Fibroblast of gingiva (primary cell): ENCODE data around the gene ARHGEF3.

ENCODE experiments used
- DNase-seq: peaks from one replicate; pipeline ENCODE4 v3.0.0-alpha.2; 2011; ENCODE audit warnings: low read depth

ARHGEF3 gene

DNA sequence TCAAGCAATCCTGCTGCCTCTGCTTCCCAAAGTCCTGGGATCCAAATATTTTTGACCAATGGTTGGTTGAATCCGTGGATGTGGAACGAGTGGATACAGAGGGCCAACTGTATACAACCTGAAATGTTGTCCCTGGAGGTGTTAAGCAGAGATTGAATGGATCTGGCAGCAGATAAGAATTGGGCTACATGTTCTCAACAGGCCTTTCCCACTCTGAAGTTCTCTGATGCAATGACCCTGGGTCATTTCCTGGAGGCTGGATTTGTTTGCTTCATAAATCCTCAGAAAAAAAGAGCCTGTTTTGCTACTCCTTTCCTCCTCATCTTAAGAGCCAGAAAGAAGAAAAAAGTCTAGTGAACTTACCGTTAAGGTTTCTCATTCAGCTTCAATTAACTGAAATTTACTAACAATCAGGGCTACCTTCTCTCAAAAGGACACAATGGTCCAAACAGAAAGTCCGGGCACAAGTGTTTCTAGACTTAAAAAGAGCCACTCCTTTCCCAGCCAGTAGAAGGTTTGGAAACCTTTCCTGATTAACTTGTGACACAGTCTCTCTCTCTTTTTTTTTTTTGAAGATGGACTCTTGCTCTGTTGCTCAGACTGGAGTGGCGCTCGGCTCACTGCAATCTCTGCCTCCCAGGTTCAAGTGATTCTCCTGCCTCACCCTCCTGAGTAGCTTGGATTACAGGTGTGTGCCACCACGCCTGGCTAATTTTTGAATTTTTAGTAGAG, 6.5 kb downstream of the ARHGEF3 start:
- DNase-seq, result no peak

DNA sequence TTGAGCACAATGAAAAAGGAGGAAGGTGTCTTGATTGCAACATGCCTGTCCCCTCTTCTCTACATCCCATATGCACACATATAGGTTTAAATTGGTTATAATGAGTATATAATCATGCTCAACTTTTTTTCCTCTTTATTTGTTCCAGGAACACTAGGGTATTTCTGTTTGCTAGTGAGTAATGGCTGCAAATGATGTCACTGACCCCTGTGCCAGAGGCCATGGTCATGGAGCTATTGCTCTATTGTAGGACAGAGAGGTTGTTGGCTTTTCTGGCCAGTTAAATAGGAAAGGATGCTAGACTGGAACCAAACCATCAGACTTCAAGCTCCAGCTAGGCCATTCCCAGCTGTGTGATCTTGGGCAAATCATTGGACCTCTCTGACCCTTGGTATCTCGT, 9.6 kb downstream of the ARHGEF3 start:
- no peak for DNase-seq

DNA sequence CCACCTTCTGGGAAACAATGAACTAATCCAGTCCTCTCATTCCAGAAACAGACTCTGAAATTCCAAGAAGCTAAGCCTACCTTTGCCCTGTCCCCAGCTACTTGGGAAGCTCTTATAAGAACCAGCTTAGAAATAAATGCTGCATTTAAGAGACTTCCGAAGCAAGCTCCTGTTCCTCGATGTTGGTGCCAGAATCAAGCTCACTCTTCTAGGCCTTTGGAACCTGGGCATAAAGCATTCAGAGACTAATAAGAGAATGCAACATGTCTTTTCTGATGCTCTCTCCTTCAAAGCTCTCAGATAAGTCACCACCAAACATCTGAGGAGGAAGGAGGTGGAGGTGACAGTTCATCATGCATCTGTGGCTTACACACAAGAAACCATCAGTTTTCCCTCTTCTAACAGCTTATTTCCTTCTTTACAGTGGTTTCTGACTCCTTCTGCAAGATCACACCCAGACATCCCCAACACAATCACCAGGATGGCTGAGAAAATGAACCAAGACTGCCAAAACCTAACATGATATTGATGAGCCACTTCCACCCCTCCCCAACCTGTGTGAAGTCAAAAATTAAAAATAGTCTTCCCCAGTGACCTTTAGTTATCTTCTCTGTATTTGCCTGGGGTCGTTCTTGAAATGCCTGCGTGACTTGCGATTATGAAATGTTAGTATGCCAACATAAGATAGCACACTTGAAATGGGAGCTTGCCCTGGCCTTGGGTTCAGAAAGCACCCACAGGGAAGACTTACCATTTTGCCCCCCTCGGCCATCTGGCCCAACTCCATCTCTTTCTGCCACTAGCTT, 11.5 kb downstream of the ARHGEF3 start:
- DNase-seq, result no peak

DNA sequence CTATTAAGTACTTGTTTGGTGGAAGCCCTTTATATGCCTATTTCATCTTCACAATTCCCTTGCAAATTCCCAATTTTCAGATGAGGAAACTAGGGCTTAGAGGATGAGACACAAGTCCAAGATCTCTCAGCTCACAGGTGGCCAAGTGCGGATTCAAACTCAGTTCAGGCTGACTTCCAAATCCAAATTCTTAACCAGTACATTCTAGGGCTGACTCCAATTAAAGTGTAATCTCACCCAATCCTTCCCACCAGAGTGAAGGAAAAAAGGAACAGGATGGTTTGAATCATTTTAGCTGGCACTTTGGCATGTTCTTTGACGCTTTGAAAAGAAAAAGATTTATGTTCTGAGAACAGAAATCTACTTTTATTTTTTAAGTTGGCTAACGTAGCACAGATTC, 12.7 kb downstream of the ARHGEF3 start:
- no peak for DNase-seq

DNA sequence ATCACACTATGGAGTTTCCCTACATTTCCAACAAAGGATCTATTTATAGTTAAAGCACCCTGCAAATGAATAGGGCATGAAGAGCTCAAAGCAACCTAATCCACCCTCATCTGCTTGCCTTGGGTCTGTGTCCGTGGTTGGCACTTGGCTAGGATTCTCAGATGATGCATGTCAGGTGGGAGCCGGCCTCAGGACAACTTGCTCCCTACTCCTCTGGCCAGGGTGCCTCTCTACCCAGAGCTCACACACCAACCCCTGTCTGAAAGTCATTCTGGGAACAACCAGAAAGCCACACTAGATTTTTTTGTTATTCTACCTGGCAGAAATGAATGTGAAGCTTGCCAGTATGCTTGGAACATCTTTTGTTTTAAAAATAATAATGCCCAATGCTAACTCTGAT, 13.2 kb downstream of the ARHGEF3 start:
- no peak for DNase-seq

DNA sequence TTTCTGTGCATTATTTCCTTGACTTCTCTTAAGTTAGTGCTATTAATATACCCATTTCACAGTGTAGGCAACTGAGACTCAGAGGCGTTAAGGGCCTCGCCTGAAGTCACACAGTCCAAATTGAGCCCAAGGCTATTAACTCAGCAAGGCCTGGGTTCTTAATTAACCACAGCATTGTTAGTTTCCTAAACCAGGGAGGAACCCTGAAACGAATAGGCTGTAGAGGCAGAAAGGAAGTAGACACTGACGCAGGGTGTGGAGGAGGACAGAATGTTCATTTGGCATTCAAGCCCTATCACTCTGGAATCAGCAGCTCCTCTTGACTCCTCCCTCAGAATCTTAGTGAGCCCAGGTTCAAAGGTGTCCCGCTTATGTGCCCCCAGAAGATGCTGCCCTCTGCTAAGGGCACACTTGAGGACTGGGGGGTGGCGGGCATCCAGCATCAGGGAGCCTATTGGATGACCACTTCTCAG, 13.9 kb downstream of the ARHGEF3 start:
- no peak for DNase-seq

DNA sequence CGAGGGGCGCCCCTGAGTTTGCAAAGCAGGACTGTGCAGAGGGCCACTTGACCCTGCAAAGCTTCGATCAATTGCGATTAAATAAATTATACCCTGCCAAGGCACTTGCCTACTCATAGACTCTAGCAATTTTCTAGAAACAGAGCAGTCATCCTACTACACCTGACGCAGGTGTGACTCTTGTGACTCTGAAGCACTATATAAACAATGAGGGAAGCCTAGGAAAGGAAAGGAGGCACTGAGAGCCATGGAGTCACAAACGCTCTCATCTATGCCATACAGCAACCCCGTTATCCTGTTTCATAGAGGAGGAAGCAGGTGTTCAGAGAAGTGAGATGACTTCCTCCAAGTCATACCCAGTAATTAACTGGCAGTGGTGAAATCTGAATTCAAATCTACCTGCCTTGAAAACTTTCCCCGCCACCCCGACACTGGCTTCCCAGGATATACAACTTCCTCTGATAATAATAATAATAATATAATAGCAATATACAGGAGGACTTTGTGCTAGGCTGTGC, 14.4 kb downstream of the ARHGEF3 start:
- DNase-seq, result no peak

DNA sequence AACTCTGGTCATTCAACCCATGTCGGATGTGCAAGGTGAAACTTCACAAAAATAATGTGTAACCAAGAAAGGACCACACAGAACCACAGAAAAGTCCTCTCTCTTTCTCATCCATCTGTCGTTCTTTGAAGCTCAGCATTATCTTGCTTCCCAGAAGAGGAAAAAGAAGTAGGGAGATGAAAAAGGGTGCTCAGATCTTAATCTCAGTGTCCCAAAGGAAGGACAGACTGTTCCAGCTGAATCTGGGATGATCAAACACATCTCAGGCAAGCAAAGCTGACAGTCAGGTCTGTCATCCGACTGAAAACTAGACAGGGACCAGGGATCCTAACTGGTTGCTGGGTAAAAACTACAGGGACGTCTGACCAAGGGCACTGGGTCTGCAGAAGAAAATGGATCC, 16.2 kb downstream of the ARHGEF3 start:
- no peak for DNase-seq

DNA sequence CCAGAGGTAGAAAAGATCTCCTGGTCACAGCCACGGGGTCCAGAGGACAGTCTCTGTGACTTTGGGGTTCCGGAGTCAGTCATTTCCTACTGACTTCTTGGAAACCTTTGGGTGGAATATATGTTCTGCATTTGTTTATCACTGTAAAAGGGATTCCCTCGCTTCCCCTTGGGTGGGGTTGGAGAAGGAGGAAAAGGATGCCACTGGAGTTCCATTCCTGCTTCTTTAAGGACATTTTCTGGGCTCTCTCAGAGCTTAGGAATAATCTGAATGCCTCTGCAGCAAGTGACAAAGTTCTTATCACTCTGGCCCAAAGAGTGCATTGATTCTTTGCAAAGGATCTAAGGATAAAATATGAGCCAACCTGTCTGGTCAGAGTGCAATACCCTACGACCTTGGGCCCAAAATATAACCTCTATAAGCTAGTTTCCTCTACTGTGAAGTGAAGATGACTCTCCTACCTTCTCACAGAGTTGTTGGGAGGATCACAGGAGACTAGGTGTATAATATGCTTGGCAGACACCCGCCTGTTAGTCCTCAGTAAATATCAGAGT, 17.2 kb downstream of the ARHGEF3 start:
- DNase-seq, result no peak

DNA sequence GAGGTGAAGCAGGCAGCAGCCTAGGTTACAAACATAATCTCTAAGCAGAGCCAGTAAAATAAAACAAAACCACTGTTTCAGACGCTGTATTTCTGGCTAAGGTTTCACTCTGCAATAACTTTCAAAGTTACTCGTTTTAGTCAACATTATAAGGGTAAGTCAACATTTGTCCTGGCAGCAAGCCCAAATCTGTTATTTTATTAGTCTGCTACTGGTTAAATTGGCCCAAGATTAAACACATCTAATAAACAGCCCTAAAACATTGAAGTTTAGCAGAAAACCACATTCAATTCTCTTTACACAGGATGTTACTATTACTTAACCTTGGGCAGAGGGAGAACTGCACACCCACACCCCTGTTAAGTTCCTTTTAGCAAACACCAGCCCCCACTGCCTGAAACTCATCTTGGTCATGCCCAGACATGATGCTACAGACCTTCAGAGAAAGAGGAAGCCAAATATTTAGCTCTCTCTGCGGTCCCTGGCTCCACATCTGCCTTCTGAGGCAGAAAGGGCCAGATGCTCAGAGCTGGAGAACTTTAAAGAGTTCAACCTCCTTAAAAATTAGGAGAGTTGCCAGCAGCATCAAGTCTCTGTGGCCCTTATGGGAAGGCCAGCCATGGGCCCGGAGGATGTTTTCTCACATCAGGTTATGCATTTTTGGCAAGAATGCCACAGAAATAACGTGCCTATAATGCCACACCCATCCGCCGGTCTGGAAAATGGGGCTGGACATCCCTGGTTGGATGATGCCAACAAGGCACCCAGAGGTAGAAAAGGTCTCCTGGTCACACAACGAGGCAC, 17.9 kb downstream of the ARHGEF3 start:
- peak; percentile 57 for DNase-seq

DNA sequence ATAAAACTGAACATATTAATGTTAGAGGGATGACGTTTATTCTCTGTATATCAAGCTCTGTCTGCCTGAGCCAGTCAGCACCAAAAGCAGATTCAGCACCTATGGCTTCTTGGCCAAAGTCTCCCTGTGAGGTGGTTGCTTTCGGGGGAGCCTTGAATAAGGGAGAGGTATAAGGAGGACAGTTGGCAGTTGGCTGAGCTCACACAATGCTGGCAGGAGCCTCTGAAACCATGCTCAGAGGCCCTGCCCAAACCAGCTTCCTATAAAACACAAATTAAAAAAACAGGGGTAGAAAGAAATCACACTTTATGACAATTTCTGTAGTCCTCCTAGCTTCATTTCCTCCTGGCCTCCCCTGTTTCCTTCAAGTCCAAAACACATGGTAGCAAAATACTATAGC, 18.8 kb downstream of the ARHGEF3 start:
- DNase-seq, result no peak

DNA sequence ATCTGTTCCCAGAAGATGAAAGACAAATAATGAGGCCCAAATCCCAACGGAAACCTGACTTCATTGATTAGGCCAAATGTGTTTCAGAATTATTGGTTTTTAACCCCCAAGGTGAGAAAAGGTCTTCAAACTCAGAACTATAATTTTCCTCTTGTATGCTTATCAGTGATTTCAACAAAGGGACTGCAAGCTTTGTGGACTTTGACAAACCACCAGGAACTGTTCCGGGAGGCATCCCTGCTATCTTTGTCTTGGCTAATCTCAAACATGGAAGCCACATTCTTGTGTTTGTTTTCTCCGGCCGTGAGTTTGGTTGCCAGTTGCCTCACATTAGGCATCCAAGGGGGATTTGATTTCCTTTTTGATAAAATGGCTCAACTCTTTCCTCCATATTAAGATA, 19.5 kb downstream of the ARHGEF3 start:
- DNase-seq, result no peak

DNA sequence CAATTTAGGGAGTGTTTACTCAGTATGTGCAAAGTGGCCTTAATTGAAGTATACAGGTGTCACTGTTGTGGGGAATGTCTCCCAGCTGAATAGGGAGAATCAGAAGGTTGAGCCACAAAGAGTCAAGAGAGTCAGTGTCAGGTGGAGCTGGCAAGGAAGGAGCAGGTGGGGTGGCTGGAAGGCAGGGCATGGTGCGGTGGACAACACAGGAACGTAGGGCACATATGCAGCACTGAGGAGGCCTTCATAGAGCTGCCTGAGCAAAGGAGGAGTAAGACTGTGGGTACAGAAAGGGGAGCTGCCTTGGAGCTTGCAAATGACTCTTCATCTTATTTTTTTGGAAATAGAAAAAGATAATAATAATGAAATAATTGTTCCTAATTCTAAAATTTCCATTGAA, 20.0 kb downstream of the ARHGEF3 start:
- DNase-seq, result no peak

DNA sequence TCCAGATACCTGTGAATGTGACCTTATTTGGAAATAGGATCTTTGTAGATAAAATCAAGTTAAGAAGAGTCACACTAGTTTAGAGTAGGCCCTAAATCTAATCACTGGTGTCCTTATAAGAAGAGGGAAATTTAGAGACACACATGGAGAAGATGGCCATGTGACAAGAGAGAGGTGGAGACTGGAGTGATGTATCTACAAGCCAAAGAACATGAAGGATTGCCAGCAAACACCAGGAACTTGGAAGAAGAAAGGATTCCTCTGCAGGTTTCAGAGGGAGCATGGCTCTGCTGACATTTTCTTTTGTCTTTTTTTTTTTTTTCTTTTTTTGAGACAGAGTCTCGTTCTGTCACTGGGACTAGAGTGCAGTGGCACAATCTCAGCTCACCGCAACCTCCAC, 20.8 kb downstream of the ARHGEF3 start:
- DNase-seq, result no peak

DNA sequence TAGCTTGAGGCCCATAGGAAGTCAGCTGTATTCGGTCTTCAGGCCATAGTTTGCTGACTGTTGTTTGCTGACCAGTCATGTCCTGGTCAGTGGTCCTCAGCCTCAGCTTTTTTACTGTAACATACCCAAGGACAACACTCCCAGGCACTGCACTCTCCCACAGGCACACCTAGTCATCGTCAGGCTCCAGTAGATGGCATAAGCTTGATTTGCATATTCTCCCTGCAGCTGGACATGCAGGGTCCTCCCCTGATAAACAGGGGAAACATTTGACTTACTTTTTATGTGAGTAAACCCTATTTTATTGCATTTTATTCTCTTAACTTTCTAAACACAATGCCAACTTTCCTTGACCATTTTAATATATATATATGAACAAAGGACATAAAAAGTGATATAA, 22.9 kb downstream of the ARHGEF3 start:
- no peak for DNase-seq

DNA sequence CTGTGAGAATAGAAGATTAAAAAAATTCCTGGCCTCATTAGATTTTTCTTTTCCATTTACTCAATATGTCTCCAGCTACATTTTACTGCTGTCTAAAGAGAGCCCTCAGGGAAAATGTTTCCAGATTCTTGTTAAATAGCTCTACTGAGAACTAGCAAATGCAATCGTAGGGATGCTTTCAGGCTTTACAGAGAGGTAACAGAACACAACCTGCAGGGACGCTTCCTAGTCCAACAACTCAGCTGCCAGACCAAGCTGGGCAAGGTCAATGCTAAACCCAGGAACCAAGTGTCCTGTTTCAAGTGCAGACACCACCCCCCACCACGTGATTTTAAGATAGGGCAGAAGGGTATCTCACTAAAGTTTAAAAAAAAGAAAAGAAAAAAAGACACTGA, 25.2 kb downstream of the ARHGEF3 start:
- DNase-seq, result no peak

DNA sequence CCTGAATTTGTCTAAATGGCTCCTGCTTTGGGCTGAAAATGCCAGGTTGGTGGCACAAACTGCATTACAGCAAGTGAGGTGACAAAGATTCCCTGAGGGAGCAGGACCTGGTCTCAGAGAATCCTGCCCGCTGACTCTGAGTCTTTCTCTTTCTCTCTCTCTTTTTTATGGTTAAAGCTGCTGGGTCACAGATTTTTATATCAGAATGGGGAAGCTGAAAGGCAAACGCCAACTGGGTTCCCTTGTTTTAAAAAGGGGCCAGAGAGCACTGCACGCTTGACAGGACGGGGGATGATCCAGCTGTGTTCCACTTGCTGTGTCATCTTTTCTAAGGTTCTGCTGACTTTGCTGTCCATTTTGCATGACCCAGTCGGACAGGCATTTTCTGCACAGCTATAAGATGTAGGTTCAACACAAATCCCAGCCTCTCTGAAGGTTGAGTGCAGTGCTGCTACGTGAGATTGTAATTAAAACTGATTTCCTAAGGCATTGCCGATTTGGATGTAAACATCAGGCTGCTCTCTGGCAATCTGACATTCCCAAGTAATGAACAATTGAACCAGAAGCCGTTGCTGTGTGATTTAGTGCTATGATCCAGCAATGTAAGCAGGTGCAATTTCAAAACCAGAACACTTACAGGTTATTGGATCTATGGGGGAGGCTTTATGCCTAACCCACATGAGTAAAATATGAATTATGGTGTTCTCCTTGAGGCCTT, 25.8 kb downstream of the ARHGEF3 start:
- no peak for DNase-seq

DNA sequence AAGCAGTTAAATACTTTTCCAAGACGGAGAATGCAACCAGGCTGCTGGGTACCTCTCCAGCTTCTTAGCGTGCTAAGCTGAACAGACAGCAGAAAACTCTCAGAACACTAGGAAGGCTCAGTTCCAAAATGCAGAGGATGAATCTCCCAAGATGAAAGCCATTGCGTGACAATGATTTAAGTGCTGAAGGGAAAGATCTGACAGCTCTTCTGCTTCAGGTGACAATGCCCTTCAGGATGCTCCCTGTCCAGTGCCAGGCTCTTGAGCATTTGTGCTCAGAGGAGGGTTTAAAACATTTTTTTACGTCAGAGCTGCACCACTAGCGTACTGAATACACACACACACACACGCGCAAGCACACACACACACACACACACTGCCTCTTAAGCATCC, 26.3 kb downstream of the ARHGEF3 start:
- DNase-seq, result peak; percentile 28

DNA sequence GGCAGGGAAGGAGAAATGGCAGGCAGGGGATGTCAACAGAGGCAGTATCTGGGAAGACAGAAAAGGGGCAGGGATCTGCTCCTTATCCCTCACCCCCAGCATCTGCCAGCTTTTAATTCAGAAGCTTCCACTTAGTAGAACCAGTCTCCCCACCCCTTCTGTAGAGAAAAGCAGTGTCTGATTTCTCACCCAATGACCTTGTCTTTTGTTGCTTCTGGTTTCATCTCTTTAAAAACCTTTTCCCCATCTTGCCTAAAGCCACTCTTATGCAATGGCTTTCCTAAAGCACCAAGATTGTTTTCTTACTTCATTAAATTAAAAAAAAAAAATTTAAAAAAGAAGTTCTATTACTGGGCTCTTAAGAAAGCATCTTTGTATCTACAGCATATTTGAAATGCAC, 27.8 kb downstream of the ARHGEF3 start:
- no peak for DNase-seq

DNA sequence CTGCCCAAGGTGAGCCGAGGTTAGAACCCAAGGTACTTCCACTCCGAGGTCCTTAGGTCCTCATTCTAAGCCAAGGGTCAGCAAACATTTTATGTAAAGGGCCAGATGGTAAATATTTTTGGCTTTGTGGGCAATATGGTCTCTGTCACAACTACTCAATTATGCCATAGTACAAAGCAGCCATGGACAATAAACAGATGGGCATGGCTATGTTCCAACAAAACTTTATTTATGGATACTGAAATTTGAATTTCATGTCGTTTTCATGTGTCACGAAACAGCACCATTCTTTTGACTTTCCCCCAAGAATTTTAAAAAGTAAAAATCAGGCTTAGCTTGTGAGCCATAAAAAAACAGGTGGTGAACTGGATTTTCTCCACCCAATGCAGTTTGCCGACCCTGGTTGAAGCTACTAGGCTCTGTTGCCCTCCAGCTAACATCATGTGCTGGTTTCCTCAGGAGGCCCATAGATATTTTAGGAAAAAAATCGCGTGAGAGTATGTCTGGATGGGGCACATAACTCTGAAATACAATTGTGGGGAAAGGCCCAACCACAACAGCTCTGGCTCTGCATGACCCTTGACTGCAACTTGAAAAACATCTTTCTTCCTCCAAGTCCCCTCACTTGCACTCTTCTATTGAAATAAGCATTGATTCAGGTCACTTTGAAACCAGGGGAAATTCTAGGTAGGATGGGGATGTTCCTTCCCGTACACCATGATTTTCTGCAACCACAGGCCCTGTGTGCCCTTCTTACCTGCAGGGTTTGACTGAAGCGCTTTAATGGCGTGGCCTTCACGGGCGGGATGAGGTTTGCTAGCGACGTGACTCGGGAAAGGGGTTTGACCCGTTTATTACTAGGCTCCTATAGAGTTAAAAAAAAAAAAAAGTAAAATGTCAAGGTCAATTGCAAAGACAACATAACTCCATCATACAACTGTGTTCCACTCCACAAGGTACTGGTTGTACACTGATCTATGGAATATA, 28.5 kb downstream of the ARHGEF3 start:
- no peak for DNase-seq
